ENCODE results near the gene METTL9.
"Not testable (repeated sequence)": the region's sequence is repeated elsewhere in the genome, so short reads cannot be mapped to it uniquely, and the experiment has no call there.

METTL9 gene

GRCh38 chr16:21663889-21664647 is 64.7 kb downstream of the METTL9 start, which contains the start of gene OTOA:
Gene OTOA (plus strand): TSS chr16:21663968. CDS start chr16:21678515, 14,547 bp downstream.
- DNase-seq (ENCODE audit: low spot score) = no peak

GRCh38 chr16:21664801-21665492 is 65.6 kb downstream of the METTL9 start:
- no peak for DNase-seq (ENCODE audit: low spot score)

- no peak for DNase-seq (ENCODE audit: low spot score)
Observed at GRCh38 chr16:21666772-21667171, 67.4 kb downstream of the METTL9 start.

- no peak for DNase-seq (ENCODE audit: low spot score)
Observed at GRCh38 chr16:21667575-21667974, 68.2 kb downstream of the METTL9 start.

GRCh38 chr16:21673469-21673868 is 74.1 kb downstream of the METTL9 start:
- DNase-seq (ENCODE audit: low spot score) = no peak

GRCh38 chr16:21674456-21674855 is 75.1 kb downstream of the METTL9 start:
- not testable (repeated sequence) for DNase-seq (ENCODE audit: low spot score)

GRCh38 chr16:21680714-21681113 is 81.3 kb downstream of the METTL9 start:
- DNase-seq (ENCODE audit: low spot score) = not testable (repeated sequence)

- DNase-seq (ENCODE audit: low spot score) = no peak
Observed at GRCh38 chr16:21683184-21683583, 83.8 kb downstream of the METTL9 start.

GRCh38 chr16:21684199-21684598 is 84.8 kb downstream of the METTL9 start:
- DNase-seq (ENCODE audit: low spot score) = no peak

- DNase-seq (ENCODE audit: low spot score) = no peak
Observed at GRCh38 chr16:21685034-21685455, 85.7 kb downstream of the METTL9 start.

GRCh38 chr16:21689107-21689506 is 89.7 kb downstream of the METTL9 start:
- no peak for DNase-seq (ENCODE audit: low spot score)

GRCh38 chr16:21690967-21691366 is 91.6 kb downstream of the METTL9 start:
- not testable (repeated sequence) for DNase-seq (ENCODE audit: low spot score)

GRCh38 chr16:21694609-21695008 is 95.2 kb downstream of the METTL9 start:
- no peak for DNase-seq (ENCODE audit: low spot score)

- no peak for DNase-seq (ENCODE audit: low spot score)
Observed at GRCh38 chr16:21697032-21697431, 97.7 kb downstream of the METTL9 start.

GRCh38 chr16:21698169-21699032 is 99.0 kb downstream of the METTL9 start:
- DNase-seq (ENCODE audit: low spot score) = no peak

GRCh38 chr16:21701271-21701670 is 101.9 kb downstream of the METTL9 start:
- no peak for DNase-seq (ENCODE audit: low spot score)

- no peak for DNase-seq (ENCODE audit: low spot score)
Observed at GRCh38 chr16:21702276-21702675, 102.9 kb downstream of the METTL9 start.

- DNase-seq (ENCODE audit: low spot score) = no peak
Observed at GRCh38 chr16:21703156-21703555, 103.8 kb downstream of the METTL9 start.

GRCh38 chr16:21703589-21704174 is 104.3 kb downstream of the METTL9 start:
- DNase-seq (ENCODE audit: low spot score) = no peak

GRCh38 chr16:21704266-21704665 is 104.9 kb downstream of the METTL9 start:
- DNase-seq (ENCODE audit: low spot score) = no peak

GRCh38 chr16:21704733-21705132 is 105.4 kb downstream of the METTL9 start:
- no peak for DNase-seq (ENCODE audit: low spot score)
